ENCODE measurements around the gene PARD6B.
A peak's percentile ranks its signal among the peaks of the same experiment; 100 is the strongest.

Gene PARD6B

GRCh38 chr20:50724851-50725723 lies 6.3 kb upstream of the PARD6B start:
- DNase-seq, result no peak

GRCh38 chr20:50725724-50726005 lies 5.7 kb upstream of the PARD6B start:
- no peak for DNase-seq

GRCh38 chr20:50726955-50727791 lies 4.2 kb upstream of the PARD6B start:
- no peak for DNase-seq

DNA sequence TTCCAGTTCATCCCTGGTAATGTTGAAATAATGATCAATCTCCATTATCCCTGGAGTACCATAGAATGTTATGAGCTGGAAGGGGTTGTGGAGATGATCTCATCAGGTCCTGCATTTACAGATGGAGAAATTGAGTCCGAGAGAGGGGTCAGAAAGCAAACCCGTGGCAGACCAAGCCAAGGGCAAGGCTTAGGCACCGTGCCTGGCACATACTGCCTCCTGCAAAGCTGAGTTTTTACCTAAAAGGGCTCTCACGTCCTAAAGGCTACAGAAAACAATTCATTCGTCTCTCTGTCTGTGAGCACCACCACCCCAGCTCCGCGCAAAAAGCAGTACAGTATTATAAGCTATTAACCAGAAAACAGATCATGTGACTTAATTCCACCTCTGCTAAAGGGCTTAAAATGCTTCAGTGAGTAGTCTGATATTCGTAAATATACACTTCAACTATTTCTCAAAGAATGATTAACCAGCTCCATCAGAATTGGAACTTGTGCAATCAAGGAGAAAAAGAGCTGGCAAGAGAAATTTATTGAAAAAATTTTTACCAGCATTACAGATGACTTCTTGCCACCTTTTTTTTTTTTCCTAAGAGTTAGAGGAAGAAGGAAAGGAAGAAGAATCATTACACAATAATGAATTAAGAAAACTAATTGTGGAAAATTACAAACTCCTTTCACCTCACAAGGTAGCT lies 3.4 kb upstream of the PARD6B start:
- peak; percentile 53 for DNase-seq

- no peak for DNase-seq
These were observed 2.8 kb upstream of the PARD6B start for GRCh38 chr20:50728486-50728980.

- DNase-seq, result no peak
These were observed 2.2 kb upstream of the PARD6B start for GRCh38 chr20:50728981-50729874.

- no peak for DNase-seq
These were observed 1.2 kb upstream of the PARD6B start for GRCh38 chr20:50729901-50730764.

GRCh38 chr20:50730765-50731054 lies 670 bp upstream of the PARD6B start:
- no peak for DNase-seq

- no peak for DNase-seq
These were observed 730 bp downstream of the PARD6B start for GRCh38 chr20:50731930-50732690.

DNA sequence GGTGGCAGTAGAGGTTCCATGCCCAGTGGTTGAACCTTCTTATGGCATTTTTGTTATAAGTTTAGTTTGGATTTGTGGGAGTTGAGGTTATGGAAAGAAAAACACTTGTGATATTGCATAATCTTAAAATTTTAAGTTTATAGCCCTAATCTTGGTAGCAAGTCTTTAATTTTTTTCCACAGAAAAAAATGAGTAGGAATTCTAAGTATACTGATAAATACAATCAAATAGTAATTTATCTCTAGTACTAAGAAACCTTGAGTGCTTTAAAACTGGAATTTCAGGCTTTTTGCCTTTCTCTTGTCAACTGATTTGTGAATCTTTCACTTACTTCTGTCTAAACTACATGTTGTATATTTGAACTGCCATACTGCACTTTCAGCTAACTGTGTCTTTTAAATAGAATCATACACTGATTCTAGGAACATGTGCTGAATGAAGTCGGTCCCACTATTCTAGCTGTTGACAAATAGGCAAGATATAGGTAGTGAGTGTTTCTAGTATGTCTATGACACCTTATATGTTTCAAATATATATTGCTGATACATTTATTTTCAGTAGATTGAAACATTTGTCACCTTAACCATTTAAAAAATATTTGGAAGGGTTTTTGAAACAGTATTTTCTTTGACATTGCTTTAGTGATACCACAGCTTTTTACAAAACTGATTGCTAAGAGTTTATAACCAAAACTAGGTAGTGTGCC lies 2.4 kb downstream of the PARD6B start:
- DNase-seq, result no peak

DNA sequence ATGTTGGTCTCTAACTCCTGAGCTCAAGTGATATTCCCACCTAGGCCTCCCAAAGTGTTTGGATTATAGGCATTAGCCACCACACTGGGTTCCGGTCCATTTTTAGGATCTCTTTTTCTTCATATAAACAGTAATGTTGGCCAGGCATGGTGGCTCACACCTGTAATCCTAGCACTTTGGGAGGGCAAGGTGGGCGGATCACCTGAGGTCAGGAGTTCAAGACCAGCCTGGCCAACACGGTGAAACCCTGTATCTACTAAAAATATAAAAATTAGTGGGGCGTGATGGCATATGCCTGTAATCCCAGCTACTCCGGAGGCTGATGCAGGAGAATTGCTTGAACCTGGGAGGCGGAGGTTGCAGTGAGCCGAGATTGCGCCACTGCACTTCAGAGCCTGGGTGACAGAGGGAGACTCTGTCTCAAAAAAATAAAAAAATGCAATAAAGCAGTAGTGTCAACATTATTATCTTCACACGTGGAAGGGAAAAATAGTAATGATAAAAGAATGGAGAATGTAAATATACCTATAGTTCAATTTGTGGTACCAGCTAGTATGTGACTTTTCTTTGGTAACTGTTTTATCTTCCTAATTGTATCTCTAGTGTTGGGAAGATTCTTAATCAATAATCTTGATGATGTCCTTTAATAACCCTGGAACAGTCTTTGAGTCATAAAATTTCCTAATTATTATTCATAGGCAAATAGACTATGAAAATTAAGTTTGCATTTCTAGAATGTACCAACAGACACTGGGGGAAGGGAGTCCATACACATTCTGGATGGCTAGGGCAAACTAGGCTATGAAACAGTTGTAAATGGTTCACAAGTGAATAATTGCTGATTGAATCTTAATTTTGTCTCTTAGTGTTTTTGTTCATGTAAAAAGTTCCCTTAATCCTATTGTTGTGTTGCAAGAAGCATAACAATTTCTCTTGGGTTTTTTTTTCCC lies 3.6 kb downstream of the PARD6B start:
- no peak for DNase-seq

- no peak for DNase-seq
These were observed 4.4 kb downstream of the PARD6B start for GRCh38 chr20:50735813-50736212.

DNA sequence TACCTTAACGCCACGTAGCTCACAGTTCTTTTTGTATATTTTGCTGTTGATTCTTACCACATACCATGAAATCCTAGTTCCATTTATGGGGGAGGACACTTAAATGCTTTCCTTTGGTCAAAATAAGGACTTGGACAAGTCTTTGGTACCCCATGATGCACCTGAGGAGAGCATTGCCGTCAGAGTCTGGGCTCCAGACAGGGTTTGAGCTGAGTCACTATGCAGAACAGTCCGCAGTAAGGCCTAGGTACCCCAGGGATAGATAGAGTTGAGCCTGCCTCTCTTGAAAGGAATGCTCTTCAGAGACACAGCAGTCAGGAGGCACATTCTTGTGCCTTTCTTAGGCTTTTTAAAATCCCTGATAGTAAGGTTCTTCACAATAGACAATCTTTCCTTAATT lies 6.0 kb downstream of the PARD6B start:
- no peak for DNase-seq

GRCh38 chr20:50743087-50743486 lies 11.7 kb downstream of the PARD6B start:
- DNase-seq, result no peak

- DNase-seq, result peak; percentile 55
These were observed 12.9 kb downstream of the PARD6B start for GRCh38 chr20:50744143-50744792.

DNA sequence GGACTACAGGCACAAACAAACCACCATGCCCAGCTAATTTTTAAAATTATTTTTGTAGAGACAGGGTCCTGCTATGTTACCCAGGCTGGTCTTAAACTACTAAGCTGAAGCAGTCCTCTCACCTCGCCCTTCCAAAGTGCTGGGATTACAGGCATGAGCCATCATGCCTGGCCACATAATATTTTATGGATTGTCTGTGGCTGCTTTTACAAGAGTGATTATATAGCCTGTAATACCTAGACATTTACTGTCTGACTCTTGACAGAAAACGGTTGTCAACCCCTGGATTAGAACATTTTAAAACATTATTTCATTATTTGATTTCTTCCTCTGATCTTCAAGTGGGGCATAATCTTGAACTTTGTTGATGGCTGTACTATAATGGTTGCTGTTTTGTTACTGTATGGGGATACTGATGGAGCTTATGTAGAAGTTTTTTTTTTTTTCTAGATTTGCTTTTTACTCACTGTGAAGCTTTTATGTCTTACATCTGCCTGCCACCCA lies 14.3 kb downstream of the PARD6B start:
- DNase-seq, result no peak

DNA sequence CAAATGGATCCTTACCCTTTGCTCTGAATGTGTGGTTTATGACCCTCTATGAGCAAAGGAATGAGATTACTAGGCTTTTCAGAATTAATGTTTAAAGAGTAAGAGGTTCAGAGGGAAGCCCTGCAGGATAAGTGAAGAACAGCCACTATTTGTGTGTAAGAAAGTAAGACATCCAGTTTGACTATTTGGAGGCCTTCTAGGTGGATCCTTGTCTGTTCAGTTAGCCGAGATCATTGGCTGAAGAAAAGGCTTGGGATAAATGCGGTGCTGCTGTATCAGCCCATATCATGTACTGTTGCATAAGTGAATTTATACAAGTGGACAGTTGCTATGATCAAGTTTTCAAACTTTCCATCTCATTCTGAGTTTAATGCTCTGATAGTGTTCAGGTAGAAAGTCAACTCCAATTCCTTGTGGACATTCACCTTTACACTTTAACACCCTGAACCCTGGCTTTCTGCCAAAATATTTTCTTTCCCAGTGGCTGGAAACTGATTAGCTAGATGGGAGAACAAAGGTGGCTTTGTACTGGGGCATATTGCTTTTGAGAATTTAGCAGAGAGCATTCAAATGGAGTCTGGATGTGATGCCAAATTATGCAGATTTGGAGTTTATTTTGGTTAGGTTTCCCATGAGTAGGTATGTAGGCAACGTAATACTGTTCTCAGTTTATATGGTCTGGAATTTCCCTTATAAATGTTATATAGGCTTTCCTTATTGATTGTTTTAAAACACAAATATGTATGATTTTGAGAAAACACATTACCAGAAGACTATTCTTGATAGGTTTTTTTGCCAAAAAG lies 15.0 kb downstream of the PARD6B start:
- DNase-seq, result no peak
